H9 (cell line): ENCODE data around the gene PIP5K1C. TPM values are rescaled to one million over a fixed set of nuclear protein-coding genes. Genes with fewer than 3 reads are reported as not detected.

Experiments
- DNase-seq: peaks from one replicate; pipeline ENCODE4 v3.0.0-alpha.2; 2017
- H2AFZ ChIP-seq: one replicate; pipeline ENCODE4 v1.6.1; 2013; ENCODE audit warnings: mild to moderate bottlenecking, low read length, control low read depth, moderate library complexity
- H2AK5ac ChIP-seq: 2 replicates; pipeline ENCODE4 v1.6.1; 2013; ENCODE audit warnings: low read length, control low read depth, mixed read lengths; ENCODE audit not compliant: insufficient read length
- H2BK120ac ChIP-seq: one replicate; pipeline ENCODE4 v1.6.1; 2013; ENCODE audit warnings: low read depth, mild to moderate bottlenecking, low read length, control low read depth, inconsistent platforms; ENCODE audit not compliant: poor library complexity, severe bottlenecking
- H2BK12ac ChIP-seq: 2 replicates; pipeline ENCODE4 v1.6.1; 2013; ENCODE audit warnings: low read length, control low read depth, mixed read lengths, low read depth; ENCODE audit not compliant: insufficient read length
- H2BK15ac ChIP-seq: 2 replicates; pipeline ENCODE4 v1.6.1; 2013; ENCODE audit warnings: low read depth, low read length, control low read depth
- H2BK20ac ChIP-seq: one replicate; pipeline ENCODE4 v1.6.1; 2013; ENCODE audit warnings: low read depth, mild to moderate bottlenecking, low read length, control low read depth, inconsistent platforms; ENCODE audit not compliant: poor library complexity, severe bottlenecking
- H2BK5ac ChIP-seq: 2 replicates; pipeline ENCODE4 v1.6.1; 2013; ENCODE audit warnings: low read length, control low read depth, mixed read lengths; ENCODE audit not compliant: insufficient read length
- H3K14ac ChIP-seq: 2 replicates; pipeline ENCODE4 v1.6.1; 2013; ENCODE audit warnings: low read length, control low read depth; ENCODE audit not compliant: insufficient read depth
- H3K18ac ChIP-seq: 2 replicates; pipeline ENCODE4 v1.6.1; 2013; ENCODE audit warnings: low read depth, mild to moderate bottlenecking, mixed read lengths, low read length, control low read depth; ENCODE audit not compliant: insufficient read length
- H3K23ac ChIP-seq: 2 replicates; pipeline ENCODE4 v1.6.1; 2013; ENCODE audit warnings: low read length, control low read depth, mixed read lengths, low read depth; ENCODE audit not compliant: insufficient read length
- H3K23me2 ChIP-seq: 2 replicates; pipeline ENCODE4 v1.6.1; 2013; ENCODE audit warnings: low read depth, mild to moderate bottlenecking, mixed read lengths, low read length, control low read depth; ENCODE audit not compliant: insufficient read length, poor library complexity, severe bottlenecking
- H3K27ac ChIP-seq: 2 replicates; pipeline ENCODE4 v1.5.1; 2013; ENCODE audit warnings: low read length, control low read depth, mixed read lengths, low read depth; ENCODE audit not compliant: insufficient read length
- H3K27me3 ChIP-seq: 2 replicates; pipeline ENCODE4 v1.6.1; 2013; ENCODE audit warnings: low read length, control low read depth, inconsistent platforms; ENCODE audit not compliant: insufficient read depth
- H3K4ac ChIP-seq: 2 replicates; pipeline ENCODE4 v1.6.1; 2013; ENCODE audit warnings: low read depth, mild to moderate bottlenecking, control low read depth, inconsistent platforms, low read length, moderate library complexity
- H3K4me1 ChIP-seq: 2 replicates; pipeline ENCODE4 v1.6.1; 2013; ENCODE audit warnings: low read length, control low read depth, inconsistent platforms; ENCODE audit not compliant: insufficient read depth
- H3K4me2 ChIP-seq: 2 replicates; pipeline ENCODE4 v1.6.1; 2013; ENCODE audit warnings: low read length, control low read depth, mixed read lengths; ENCODE audit not compliant: insufficient read length, insufficient read depth
- H3K56ac ChIP-seq: 2 replicates; pipeline ENCODE4 v1.6.1; 2013; ENCODE audit warnings: low read depth, mild to moderate bottlenecking, mixed read lengths, low read length, control low read depth; ENCODE audit not compliant: insufficient read length
- H3K79me1 ChIP-seq: 2 replicates; pipeline ENCODE4 v1.6.1; 2013; ENCODE audit warnings: low read depth, mild to moderate bottlenecking, moderate library complexity, low read length, control low read depth, inconsistent platforms; ENCODE audit not compliant: insufficient read depth, poor library complexity, severe bottlenecking
- H3K79me2 ChIP-seq: 2 replicates; pipeline ENCODE4 v1.6.1; 2013; ENCODE audit warnings: low read length, control low read depth, inconsistent platforms; ENCODE audit not compliant: insufficient read depth
- H3K9ac ChIP-seq: 2 replicates; pipeline ENCODE4 v1.6.1; 2013; ENCODE audit warnings: low read length, control low read depth, mixed read lengths; ENCODE audit not compliant: insufficient read length; ENCODE audit errors: extremely low read depth
- H3K9me3 ChIP-seq: one replicate; pipeline ENCODE4 v1.6.1; 2013; ENCODE audit warnings: low read depth, low read length, inconsistent platforms; ENCODE audit not compliant: control insufficient read depth
- H3T11ph ChIP-seq: one replicate; pipeline ENCODE4 v1.6.1; 2013; ENCODE audit warnings: mild to moderate bottlenecking, low read length, control low read depth, inconsistent platforms
- H4K20me1 ChIP-seq: one replicate; pipeline ENCODE4 v1.6.1; 2013; ENCODE audit not compliant: control insufficient read depth, insufficient read length, insufficient read depth
- H4K5ac ChIP-seq: 2 replicates; pipeline ENCODE4 v1.6.1; 2013; ENCODE audit warnings: low read depth, mild to moderate bottlenecking, mixed read lengths, low read length, control low read depth; ENCODE audit not compliant: insufficient read length
- H4K8ac ChIP-seq: replicated peaks from 2 replicates; pipeline ENCODE4 v1.6.1; 2013; ENCODE audit warnings: low read length, control low read depth, mixed read lengths, low read depth; ENCODE audit not compliant: insufficient read length
- H4K91ac ChIP-seq: 2 replicates; pipeline ENCODE4 v1.6.1; 2013; ENCODE audit warnings: low read depth, mild to moderate bottlenecking, moderate library complexity, mixed read lengths, low read length, control low read depth; ENCODE audit not compliant: insufficient read length
- H3K27ac Mint-ChIP-seq, 3 experiments: 2 replicates in 2 of 3; 3 replicates in 1 of 3; pipeline ENCODE4 v1.8.0; 2020 to 2021; ENCODE audit warnings: mixed read lengths in 3 of 3, mild to moderate bottlenecking in 1 of 3, moderate library complexity in 1 of 3
- H3K27me3 Mint-ChIP-seq: 2 replicates; pipeline ENCODE4 v1.8.0; 2021; ENCODE audit warnings: low read depth, mild to moderate bottlenecking, moderate library complexity, mixed read lengths
- H3K36me3 Mint-ChIP-seq, 3 experiments: 2 replicates in 2 of 3; 3 replicates in 1 of 3; pipeline ENCODE4 v1.8.0; 2020 to 2021; ENCODE audit warnings: low read depth in 3 of 3, mixed read lengths in 3 of 3; ENCODE audit not compliant: insufficient read depth in 1 of 3
- H3K4me1 Mint-ChIP-seq, 2 experiments: 2 replicates each; pipeline ENCODE4 v1.8.0; 2020; ENCODE audit warnings: mixed read lengths in 2 of 2
- H3K4me3 Mint-ChIP-seq, 2 experiments: 2 replicates in 1 of 2; 3 replicates in 1 of 2; pipeline ENCODE4 v1.8.0; 2020 to 2021; ENCODE audit warnings: mild to moderate bottlenecking in 2 of 2, mixed read lengths in 2 of 2, moderate library complexity in 1 of 2
- H3K9me3 Mint-ChIP-seq, 2 experiments: 2 replicates in 1 of 2; 3 replicates in 1 of 2; pipeline ENCODE4 v1.8.0; 2020; ENCODE audit warnings: mild to moderate bottlenecking in 2 of 2, mixed read lengths in 2 of 2, moderate library complexity in 1 of 2
- WGBS: extraction: QIAGEN DNeasy Blood & Tissue Kit; methylation state at CpG from one replicate; pipeline ENCODE4 v1.1.7; 2013; ENCODE audit warnings: missing lambda C conversion rate, low lambda C conversion rate, mixed read lengths; ENCODE audit not compliant: insufficient read length; ENCODE audit errors: extremely low coverage; 5-methylcytosine and 5-hydroxymethylcytosine counted together
- total RNA-seq: library from RNA; stranded (reverse); gene quantifications from 2 replicates; pipeline ENCODE4 v1.2.1, GENCODE V29; 2021
- TF ChIP-seq, protein P1 (sequence below): fragments of 200-600 bp; sonication (generic); conservative IDR thresholded peaks from 3 replicates; pipeline ENCODE4 v1.8.0; 2021; ENCODE audit warnings: antibody characterized with exemption, mild to moderate bottlenecking

The PIP5K1C gene
- total RNA-seq, 1 experiment from 2014 or later = 41.7 TPM

- TF ChIP-seq, protein P1, sequence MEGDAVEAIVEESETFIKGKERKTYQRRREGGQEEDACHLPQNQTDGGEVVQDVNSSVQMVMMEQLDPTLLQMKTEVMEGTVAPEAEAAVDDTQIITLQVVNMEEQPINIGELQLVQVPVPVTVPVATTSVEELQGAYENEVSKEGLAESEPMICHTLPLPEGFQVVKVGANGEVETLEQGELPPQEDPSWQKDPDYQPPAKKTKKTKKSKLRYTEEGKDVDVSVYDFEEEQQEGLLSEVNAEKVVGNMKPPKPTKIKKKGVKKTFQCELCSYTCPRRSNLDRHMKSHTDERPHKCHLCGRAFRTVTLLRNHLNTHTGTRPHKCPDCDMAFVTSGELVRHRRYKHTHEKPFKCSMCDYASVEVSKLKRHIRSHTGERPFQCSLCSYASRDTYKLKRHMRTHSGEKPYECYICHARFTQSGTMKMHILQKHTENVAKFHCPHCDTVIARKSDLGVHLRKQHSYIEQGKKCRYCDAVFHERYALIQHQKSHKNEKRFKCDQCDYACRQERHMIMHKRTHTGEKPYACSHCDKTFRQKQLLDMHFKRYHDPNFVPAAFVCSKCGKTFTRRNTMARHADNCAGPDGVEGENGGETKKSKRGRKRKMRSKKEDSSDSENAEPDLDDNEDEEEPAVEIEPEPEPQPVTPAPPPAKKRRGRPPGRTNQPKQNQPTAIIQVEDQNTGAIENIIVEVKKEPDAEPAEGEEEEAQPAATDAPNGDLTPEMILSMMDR = no peak
- peaks cover 4 to 17% (median 17%) of the 10 kb centered on the region in 3 experiments; a peak in 6 of 7 replicates for H3K36me3 Mint-ChIP-seq
- no peaks in the 10 kb centered on the region for H4K20me1 ChIP-seq
Observed at GRCh38 chr19:3634496-3635045, 65.7 kb downstream of the PIP5K1C start.

More at GRCh38 chr19:3634496-3635045, 65.7 kb downstream of the PIP5K1C start:
- Mint-ChIP-seq H3K27ac (peak overlapping the region; percentile 38 to 92 (median 57); a peak in 4 of 7 replicates), H3K4me1 (no peaks in the 10 kb centered on the region), H3K9me3 (no peaks in the 10 kb centered on the region; a peak in 1 of 5 replicates), H3K4me3 (no peak overlapping the region), H3K27me3 (no peaks in the 10 kb centered on the region)
- no peaks in the 10 kb centered on the region for H3K27me3 ChIP-seq
- H3K9me3 ChIP-seq = no peaks in the 10 kb centered on the region
- no peak overlapping the region for H4K91ac ChIP-seq
- H2BK20ac ChIP-seq = no peak overlapping the region
- H3K23ac ChIP-seq = no peak overlapping the region
- H2BK5ac ChIP-seq = no peak overlapping the region
- no peak overlapping the region for H4K8ac ChIP-seq
- H4K5ac ChIP-seq = no peak overlapping the region
- DNase-seq = no peak
- no peak overlapping the region for H2AFZ ChIP-seq
- H3K14ac ChIP-seq = no peak overlapping the region
- H2AK5ac ChIP-seq = no peak overlapping the region
- H3K79me2 ChIP-seq = no peaks in the 10 kb centered on the region
- H3K4ac ChIP-seq = no peak overlapping the region
- no peak overlapping the region for H3K4me2 ChIP-seq
- no peak overlapping the region for H3T11ph ChIP-seq
- no peaks in the 10 kb centered on the region for H3K23me2 ChIP-seq
- H2BK120ac ChIP-seq = no peak overlapping the region
- no peak overlapping the region for H3K18ac ChIP-seq
- H3K79me1 ChIP-seq = no peaks in the 10 kb centered on the region
- H2BK15ac ChIP-seq = no peak overlapping the region
- H3K27ac ChIP-seq = no peak overlapping the region
- no peak overlapping the region for H3K9ac ChIP-seq
- no CpG with 5 or more reads among the region's 19 CpGs for WGBS
- H3K56ac ChIP-seq = no peak overlapping the region
- H3K4me1 ChIP-seq = no peaks in the 10 kb centered on the region
- H2BK12ac ChIP-seq = no peak overlapping the region
